Stimulated activated CD8-positive, alpha-beta memory T cell treated with anti-CD3 and anti-CD28 coated beads, Interleukin-15, amount 100 ng/mL, for 1 hour (primary cell): ENCODE results near the gene SLC66A1.

ENCODE experiments used
- DNase-seq: peaks from one replicate; pipeline ENCODE4 v3.0.0-alpha.2; 2020; ENCODE audit warnings: low read depth

SLC66A1 gene

DNA sequence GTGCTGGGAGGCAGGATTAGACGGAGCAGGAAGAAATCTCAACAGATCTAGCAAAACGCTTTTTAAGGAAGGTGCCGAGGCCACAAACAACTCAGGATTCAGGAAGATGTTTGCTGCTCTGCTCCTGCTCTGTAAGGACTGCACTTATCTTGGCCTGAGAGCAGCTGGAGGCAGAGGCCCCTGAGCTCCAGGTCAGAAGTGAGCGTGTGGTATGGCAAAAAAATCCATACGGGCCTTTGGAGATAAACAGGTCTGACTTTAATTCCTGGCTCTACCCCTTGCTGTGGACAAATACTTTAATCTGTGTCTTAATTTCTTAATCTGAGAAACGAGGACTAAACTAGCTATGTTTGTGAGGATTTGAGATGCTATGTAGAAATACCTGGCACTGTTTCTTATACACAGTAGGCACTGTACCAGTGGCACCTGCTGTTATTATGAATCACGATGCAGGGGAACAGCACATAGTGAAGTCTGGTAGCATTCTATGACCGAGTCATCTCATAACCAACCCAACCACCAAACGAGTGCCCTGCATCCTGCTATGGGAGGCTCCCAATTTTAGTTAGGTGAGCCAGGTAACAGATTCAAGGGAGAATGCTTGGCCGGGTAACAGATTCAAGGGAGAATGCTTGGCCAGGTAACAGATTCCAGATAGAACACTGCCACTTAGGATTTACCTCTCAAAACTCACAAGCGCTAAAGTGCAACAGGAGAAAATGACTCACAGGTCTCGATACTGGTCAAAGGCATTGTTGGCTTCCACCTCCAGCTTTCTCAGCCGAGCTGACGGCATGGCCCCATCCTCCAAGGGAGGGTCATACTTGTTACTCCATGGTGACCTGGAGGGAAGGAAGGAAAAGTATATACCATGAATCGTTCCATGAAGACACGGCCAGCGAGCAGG is 65.9 kb downstream of the SLC66A1 start:
- DNase-seq: no peak
